ENCODE results near the gene CAPN12.

DNA sequence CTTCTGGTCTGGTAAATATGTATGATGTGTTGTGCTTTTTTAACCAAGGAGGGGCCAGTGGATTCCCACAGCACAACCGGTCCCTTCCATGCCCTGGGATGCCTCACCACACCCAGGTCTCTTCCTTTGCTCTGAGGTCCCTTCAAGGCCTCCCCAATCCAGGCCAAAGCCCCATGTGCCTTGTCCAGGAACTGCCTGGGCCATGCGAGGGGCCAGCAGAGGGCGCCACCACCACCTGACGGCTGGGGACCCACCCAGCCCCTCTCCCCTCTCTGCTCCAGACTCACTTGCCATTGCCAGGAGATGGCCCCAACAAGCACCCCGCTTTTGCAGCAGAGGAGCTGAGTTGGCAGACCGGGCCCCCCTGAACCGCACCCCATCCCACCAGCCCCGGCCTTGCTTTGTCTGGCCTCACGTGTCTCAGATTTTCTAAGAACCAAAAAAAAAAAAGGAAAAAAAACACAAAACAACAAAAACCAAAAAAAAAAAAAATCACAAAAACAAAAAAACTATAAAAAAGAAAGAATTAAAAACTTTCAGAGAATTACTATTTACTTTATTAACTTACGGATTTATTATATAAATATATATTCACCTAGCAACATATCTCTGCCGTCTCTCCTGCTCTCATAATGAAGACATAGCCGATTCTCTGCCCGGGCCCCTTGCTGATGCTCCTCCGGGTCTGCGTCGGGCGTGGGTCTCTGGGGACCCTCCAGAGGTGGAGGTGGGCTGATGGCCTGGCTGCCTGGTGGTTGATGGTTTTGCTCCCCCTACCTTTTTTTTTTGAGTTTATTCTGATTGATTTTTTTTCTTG is 14.4 kb downstream of the CAPN12 start:
- no peak for TF ChIP-seq GATA3 (IDR thresholded peaks at IDR 0.05; ENCODE audit: low read depth, low read length)
- TF ChIP-seq GATA2 (IDR thresholded peaks at IDR 0.05; ENCODE audit: low read depth, low read length) = no peak

Measured in SH-SY5Y (cell line).